Measurements from ENCODE around the gene TMEM92. TPM values are rescaled to one million over a fixed set of nuclear protein-coding genes. Genes with fewer than 3 reads are reported as not detected.

Gene TMEM92
- total and polyA plus RNA-seq, 7 donors, result 0.01 to 0.07 TPM; not detected in 5

DNA sequence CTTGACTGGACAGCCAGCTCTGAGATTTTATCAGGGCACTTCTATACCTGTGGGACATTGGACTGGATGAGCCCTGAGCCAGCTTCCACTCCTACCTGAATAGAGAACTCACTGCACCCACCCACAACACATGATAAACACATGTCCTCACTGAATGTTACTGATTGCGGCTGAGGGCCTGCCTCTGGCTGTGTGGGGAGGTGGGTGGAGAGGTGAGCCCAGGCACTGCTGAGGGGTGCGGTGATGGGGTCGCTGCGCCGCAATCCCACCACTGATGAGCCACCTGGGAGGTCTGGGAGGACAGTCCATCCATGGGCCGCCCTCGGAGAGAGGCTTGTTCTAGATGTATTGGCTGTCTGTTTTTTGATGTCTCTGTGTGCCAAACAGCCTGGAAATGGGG lies 5.4 kb downstream of the TMEM92 start:
- DNase-seq (peak in 1 of 2 donors; percentile 11), ATAC-seq (no peak)
- no peaks in the 10 kb centered on the region for H3K36me3 ChIP-seq (ENCODE audit: insufficient read depth in 1 of 2, low read depth in 1 of 2)
- H3K27me3 ChIP-seq (ENCODE audit: insufficient read depth in 3 of 3, low read length in 2 of 3), result peaks cover 0 to 30% (median 11%) of the 10 kb centered on the region in 3 donors
- intact Hi-C loops (cut with DNase I), result loop anchor here in 1 of 2 donors (10.0 kb wide), 1 partner anchor 245 kb away; no protein-coding TSS in a partner anchor
- no peak overlapping the region for H3K27ac ChIP-seq
- 93 to 95% (median 93%) methylated on average over 5 to 7 of the region's 7 CpGs for WGBS, 3 donors
- no peaks in the 10 kb centered on the region for H3K9me3 ChIP-seq
- no peaks in the 10 kb centered on the region for H3K4me1 ChIP-seq
- TF ChIP-seq, protein P1, sequence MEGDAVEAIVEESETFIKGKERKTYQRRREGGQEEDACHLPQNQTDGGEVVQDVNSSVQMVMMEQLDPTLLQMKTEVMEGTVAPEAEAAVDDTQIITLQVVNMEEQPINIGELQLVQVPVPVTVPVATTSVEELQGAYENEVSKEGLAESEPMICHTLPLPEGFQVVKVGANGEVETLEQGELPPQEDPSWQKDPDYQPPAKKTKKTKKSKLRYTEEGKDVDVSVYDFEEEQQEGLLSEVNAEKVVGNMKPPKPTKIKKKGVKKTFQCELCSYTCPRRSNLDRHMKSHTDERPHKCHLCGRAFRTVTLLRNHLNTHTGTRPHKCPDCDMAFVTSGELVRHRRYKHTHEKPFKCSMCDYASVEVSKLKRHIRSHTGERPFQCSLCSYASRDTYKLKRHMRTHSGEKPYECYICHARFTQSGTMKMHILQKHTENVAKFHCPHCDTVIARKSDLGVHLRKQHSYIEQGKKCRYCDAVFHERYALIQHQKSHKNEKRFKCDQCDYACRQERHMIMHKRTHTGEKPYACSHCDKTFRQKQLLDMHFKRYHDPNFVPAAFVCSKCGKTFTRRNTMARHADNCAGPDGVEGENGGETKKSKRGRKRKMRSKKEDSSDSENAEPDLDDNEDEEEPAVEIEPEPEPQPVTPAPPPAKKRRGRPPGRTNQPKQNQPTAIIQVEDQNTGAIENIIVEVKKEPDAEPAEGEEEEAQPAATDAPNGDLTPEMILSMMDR (IDR thresholded peaks at IDR 0.05), result no peak
- no peak overlapping the region for H3K4me3 ChIP-seq

DNA sequence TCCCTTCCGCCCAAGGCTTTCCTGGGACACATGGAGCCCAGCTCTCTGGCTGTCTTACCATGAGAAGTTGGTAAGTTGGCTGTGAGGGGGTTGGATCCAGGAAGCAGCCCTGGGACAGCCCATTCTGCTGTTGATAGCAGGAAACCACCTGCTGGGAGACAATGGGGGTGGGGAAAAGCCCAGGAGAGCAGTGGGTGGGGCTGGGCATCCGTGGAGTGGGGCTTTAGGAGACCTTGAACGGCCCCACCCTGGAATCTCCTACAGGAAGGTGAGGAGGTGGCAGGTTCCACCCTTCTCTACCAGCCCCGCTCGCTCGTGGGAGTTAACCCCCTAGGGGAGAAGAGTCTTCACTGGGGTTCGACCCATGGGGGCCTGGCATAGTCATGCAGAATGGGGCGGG lies 5.8 kb downstream of the TMEM92 start:
- DNase-seq, result no peak
- H3K36me3 ChIP-seq (ENCODE audit: insufficient read depth in 1 of 2, low read depth in 1 of 2), result no peaks in the 10 kb centered on the region
- no peak overlapping the region for H3K4me3 ChIP-seq
- no peaks in the 10 kb centered on the region for H3K9me3 ChIP-seq
- ATAC-seq, result no peak
- H3K27ac ChIP-seq, result no peak overlapping the region
- TF ChIP-seq, protein P1 (IDR thresholded peaks at IDR 0.05), result no peak
- WGBS, 3 donors, result 65 to 72% (median 66%) methylated on average over 6 to 8 of the region's 8 CpGs
- H3K27me3 ChIP-seq (ENCODE audit: insufficient read depth in 3 of 3, low read length in 2 of 3), result peaks cover 0 to 27% (median 9%) of the 10 kb centered on the region in 3 donors
- intact Hi-C loops (cut with DNase I), result no loop called here
- H3K4me1 ChIP-seq, result no peaks in the 10 kb centered on the region

DNA sequence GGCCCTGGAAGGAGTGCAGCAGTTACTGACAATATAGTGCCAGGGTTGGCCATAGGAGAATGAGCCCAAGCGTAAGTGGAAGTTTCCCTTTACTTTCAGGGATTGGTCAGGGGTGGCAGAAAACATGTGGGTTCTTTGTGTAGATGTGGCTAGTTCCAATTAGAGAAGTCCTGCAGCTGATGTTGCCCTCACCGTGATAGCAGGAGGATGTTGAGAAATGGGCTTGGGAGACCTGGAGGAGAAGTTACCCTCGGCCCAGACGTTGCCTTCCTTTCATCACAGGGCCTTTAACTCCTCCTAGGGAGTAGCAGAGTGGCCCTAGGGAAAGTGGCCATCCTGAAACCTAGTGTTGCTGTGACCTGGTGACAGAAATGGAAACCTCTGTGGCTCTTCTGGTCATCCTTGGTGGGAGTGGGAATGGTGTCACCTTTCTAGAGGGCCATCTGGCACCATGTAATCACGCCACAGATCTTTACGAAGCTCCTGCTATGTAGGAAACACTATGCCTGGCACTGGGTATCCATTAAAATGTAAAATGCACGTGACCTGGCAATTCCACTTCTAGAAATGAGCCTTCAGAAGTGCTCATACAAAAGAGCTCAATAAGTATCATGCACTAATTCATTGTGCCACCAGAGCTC lies 6.7 kb downstream of the TMEM92 start:
- TF ChIP-seq, protein P1 (IDR thresholded peaks at IDR 0.05), result no peak
- ATAC-seq, result no peak
- WGBS, 3 donors, result 75 to 83% (median 78%) methylated on average over 7 of the region's 7 CpGs
- H3K4me1 ChIP-seq, result no peaks in the 10 kb centered on the region
- intact Hi-C loops (cut with DNase I), result no loop called here
- H3K27ac ChIP-seq, result no peak overlapping the region
- DNase-seq, result peak in 1 of 2 donors; percentile 24
- H3K9me3 ChIP-seq, result no peaks in the 10 kb centered on the region
- peaks cover 0 to 27% (median 8%) of the 10 kb centered on the region in 3 donors for H3K27me3 ChIP-seq (ENCODE audit: insufficient read depth in 3 of 3, low read length in 2 of 3)
- H3K36me3 ChIP-seq (ENCODE audit: insufficient read depth in 1 of 2, low read depth in 1 of 2), result no peaks in the 10 kb centered on the region
- H3K4me3 ChIP-seq, result no peak overlapping the region

DNA sequence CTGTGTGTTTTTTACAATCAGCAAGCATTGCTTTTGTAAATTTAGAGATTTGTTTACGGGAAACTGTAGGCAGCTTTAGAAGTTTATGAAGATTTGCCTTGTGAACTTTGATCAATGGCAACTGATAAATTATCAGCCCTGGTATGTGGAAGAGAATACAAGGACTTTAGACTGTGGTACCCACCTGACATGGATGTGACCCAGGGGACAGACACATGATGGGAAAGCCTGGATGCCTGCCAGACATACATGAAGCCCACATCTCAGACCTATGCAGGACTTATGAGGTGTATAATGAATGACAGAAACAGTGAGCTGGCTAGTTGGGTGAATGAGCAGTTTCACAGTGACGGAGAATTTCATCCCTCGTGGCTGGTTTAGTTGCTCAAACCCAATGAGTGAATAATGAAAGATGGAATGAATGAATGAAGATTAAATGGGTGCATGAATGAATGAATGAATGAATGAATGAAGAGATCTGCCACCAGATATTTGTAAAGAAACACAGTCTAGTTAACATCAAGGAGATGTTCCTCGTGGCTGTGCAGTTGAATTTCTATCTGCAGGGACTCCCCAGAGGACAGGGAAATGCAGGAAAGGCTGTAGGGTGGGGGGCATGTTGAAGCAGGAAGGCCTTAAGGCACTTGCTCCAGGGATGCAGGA lies 7.6 kb downstream of the TMEM92 start:
- Histone ChIP-seq H3K9me3 (no peaks in the 10 kb centered on the region), H3K4me1 (no peaks in the 10 kb centered on the region), H3K27ac (no peak overlapping the region), H3K4me3 (no peak overlapping the region), H3K36me3 (ENCODE audit: insufficient read depth in 1 of 2, low read depth in 1 of 2) (no peaks in the 10 kb centered on the region), H3K27me3 (ENCODE audit: insufficient read depth in 3 of 3, low read length in 2 of 3) (peaks cover 0 to 26% (median 8%) of the 10 kb centered on the region in 3 donors)
- 78 to 88% (median 82%) methylated on average over 4 of the region's 4 CpGs for WGBS, 3 donors
- intact Hi-C loops (cut with DNase I), result no loop called here
- ATAC-seq (no peak), DNase-seq (peak in 1 of 2 donors; percentile 8)
- TF ChIP-seq, protein P1 (IDR thresholded peaks at IDR 0.05), result no peak
